PC-3 (cell line): ENCODE data around the gene RBP2. TPM values are rescaled to one million over a fixed set of nuclear protein-coding genes. Genes with fewer than 3 reads are reported as not detected.

ENCODE experiments used
- ATAC-seq: fragments of 200-7000 bp; cut with Tn5 transposase; 2 replicates; pipeline ENCODE4 v1.9.1; 2020; ENCODE audit warnings: mild to moderate bottlenecking, moderate library complexity
- BruUV-seq: library from RNA; stranded (reverse); fragments of 400-500 nt; replicated peaks from 2 replicates; lab custom pipeline; 2021; lab: Mats Ljungman, UMichigan
- CTCF ChIA-PET: fragments of 300-600 bp; sonication (Branson Sonifier 250); formaldehyde crosslinking; loops from one replicate; lab custom pipeline; 2022; ENCODE audit warnings: antibody characterized with exemption; lab: Charles Lee
- POLR2A ChIA-PET: fragments of 300-600 bp; sonication (Branson Sonifier 250); formaldehyde crosslinking; loops from one replicate; lab custom pipeline; 2022; ENCODE audit warnings: antibody characterized with exemption; ENCODE audit not compliant: unreplicated experiment; lab: Charles Lee
- DNase-seq: peaks from one replicate; pipeline ENCODE4 v3.0.0-alpha.2; 2015
- H2AFZ ChIP-seq: fragments of 300-600 bp; sonication (generic); 2 replicates; pipeline ENCODE4 v1.6.0; 2016; ENCODE audit warnings: antibody characterized with exemption, low read length
- H3F3A ChIP-seq: fragments of 300-600 bp; sonication (generic); one replicate; pipeline ENCODE4 v1.6.0; 2017; ENCODE audit warnings: antibody characterized with exemption, low read length, control low read depth, mild to moderate bottlenecking; ENCODE audit not compliant: unreplicated experiment
- H3K27ac ChIP-seq: fragments of 300-600 bp; sonication (generic); 2 replicates; pipeline ENCODE4 v1.5.1; 2016; ENCODE audit warnings: mild to moderate bottlenecking, low read length
- H3K27me3 ChIP-seq: fragments of 300-600 bp; sonication (generic); 2 replicates; pipeline ENCODE4 v1.6.1; 2016; ENCODE audit warnings: low read length, mixed read lengths
- H3K36me3 ChIP-seq: fragments of 300-600 bp; sonication (generic); 2 replicates; pipeline ENCODE4 v1.6.1; 2016; ENCODE audit warnings: low read depth, mixed run types, low read length, mixed read lengths
- H3K4me1 ChIP-seq: fragments of 300-600 bp; sonication (generic); 2 replicates; pipeline ENCODE4 v1.5.1; 2016; ENCODE audit warnings: low read length; ENCODE audit not compliant: insufficient read depth
- H3K4me2 ChIP-seq: fragments of 300-600 bp; sonication (generic); 2 replicates; pipeline ENCODE4 v1.6.0; 2016; ENCODE audit warnings: low read length
- H3K4me3 ChIP-seq: fragments of 300-600 bp; sonication (generic); 2 replicates; pipeline ENCODE4 v1.5.1; 2016; ENCODE audit warnings: mild to moderate bottlenecking, low read length, mixed read lengths
- H3K79me2 ChIP-seq: fragments of 300-600 bp; sonication (generic); 2 replicates; pipeline ENCODE4 v1.6.1; 2017; ENCODE audit warnings: low read length, mixed read lengths
- H3K9ac ChIP-seq: fragments of 300-600 bp; sonication (generic); 2 replicates; pipeline ENCODE4 v1.6.0; 2016; ENCODE audit warnings: mild to moderate bottlenecking, low read length
- H3K9me2 ChIP-seq: fragments of 300-600 bp; sonication (generic); replicated peaks from 2 replicates; pipeline ENCODE4 v1.6.1; 2016; ENCODE audit warnings: mixed run types, low read length, mixed read lengths
- H3K9me3 ChIP-seq: fragments of 300-600 bp; sonication (generic); 2 replicates; pipeline ENCODE4 v1.6.1; 2016; ENCODE audit warnings: low read length, mixed read lengths
- H4K20me1 ChIP-seq: fragments of 300-600 bp; sonication (generic); 2 replicates; pipeline ENCODE4 v1.6.1; 2016; ENCODE audit warnings: low read length, mixed read lengths
- CTCF ChIP-seq: fragments of 300-600 bp; sonication (generic); conservative IDR thresholded peaks from 2 replicates; pipeline ENCODE4 v1.5.1; 2017; ENCODE audit warnings: antibody characterized with exemption, low read depth, mild to moderate bottlenecking, low read length
- EZH2 ChIP-seq: fragments of 300-600 bp; sonication (generic); IDR thresholded peaks from one replicate; pipeline ENCODE4 v1.6.1; 2017; ENCODE audit warnings: antibody characterized with exemption, mild to moderate bottlenecking, low read length; ENCODE audit not compliant: unreplicated experiment
- EZH2phosphoT487 ChIP-seq: fragments of 300-600 bp; sonication (generic); IDR thresholded peaks from 2 replicates; pipeline ENCODE4 v1.6.1; 2018; ENCODE audit warnings: mild to moderate bottlenecking, antibody characterized with exemption, low read length, borderline replicate concordance
- intact Hi-C: fragments of 100-400 bp; cut with micrococcal nuclease; formaldehyde crosslinking; loops from 2 replicates; pipeline ENCODE4 v1.9.0; 2023
- total RNA-seq: library from RNA; depleted of rRNA; stranded (reverse); fragments of >200 nt; gene quantifications from 2 replicates; pipeline ENCODE4 v1.2.3, GENCODE V29; 2014

The RBP2 gene
- total RNA-seq, 1 experiment from 2014 or later: not detected

GRCh38 chr3:139455855-139456254, 20.5 kb downstream of the RBP2 start:
- no peak overlapping the region for H3K4me3 ChIP-seq
- H3K27ac ChIP-seq: no peak overlapping the region
- BruUV-seq: no TSS peak
- no peak overlapping the region for H3K4me2 ChIP-seq
- H3K4me1 ChIP-seq: peaks cover 10% of the 10 kb centered on the region; the same call in 1 of the 2 replicates
- POLR2A ChIA-PET: no interaction called here
- no peaks in the 10 kb centered on the region for H3K27me3 ChIP-seq
- H4K20me1 ChIP-seq: no peaks in the 10 kb centered on the region
- no peak overlapping the region for H3K9ac ChIP-seq
- TF ChIP-seq EZH2phosphoT487 (no peak), EZH2 (no peak), CTCF (no peak; the same call in 1 of the 2 replicates)
- CTCF ChIA-PET: no interaction called here
- H3F3A ChIP-seq: no peaks in the 10 kb centered on the region
- peak; percentile 51 for ATAC-seq
- DNase-seq: peak; percentile 21
- intact Hi-C loops: no loop called here
- no peaks in the 10 kb centered on the region for H3K9me2 ChIP-seq
- no peaks in the 10 kb centered on the region for H3K79me2 ChIP-seq
- no peaks in the 10 kb centered on the region for H3K36me3 ChIP-seq
- H3K9me3 ChIP-seq: no peaks in the 10 kb centered on the region
- H2AFZ ChIP-seq: no peak overlapping the region

GRCh38 chr3:139455206-139455605, 21.1 kb downstream of the RBP2 start:
- Histone ChIP-seq H3F3A (no peaks in the 10 kb centered on the region), H3K79me2 (no peaks in the 10 kb centered on the region), H3K9me2 (no peaks in the 10 kb centered on the region), H3K4me2 (no peak overlapping the region), H4K20me1 (no peaks in the 10 kb centered on the region), H3K9me3 (no peaks in the 10 kb centered on the region), H3K36me3 (no peaks in the 10 kb centered on the region), H3K9ac (no peak overlapping the region), H2AFZ (no peak overlapping the region), H3K4me1 (peaks cover 10% of the 10 kb centered on the region; the same call in 1 of the 2 replicates), H3K27ac (no peak overlapping the region), H3K27me3 (no peaks in the 10 kb centered on the region), H3K4me3 (no peak overlapping the region)
- no peak for TF ChIP-seq EZH2phosphoT487
- no peak for TF ChIP-seq EZH2
- TF ChIP-seq CTCF: no peak
- DNase-seq (no peak), ATAC-seq (no peak)
- BruUV-seq: no TSS peak
- intact Hi-C loops: no loop called here
- ChIA-PET CTCF (interaction anchor here (0.6 kb wide), 1 partner anchor 17 kb away, joined by 3 read pairs; no protein-coding TSS in a partner anchor), POLR2A (no interaction called here)

GRCh38 chr3:139454346-139454745, 22.0 kb downstream of the RBP2 start:
- no peak overlapping the region for H3K9ac ChIP-seq
- H3K9me3 ChIP-seq: no peaks in the 10 kb centered on the region
- H3K36me3 ChIP-seq: no peaks in the 10 kb centered on the region
- no peak overlapping the region for H3K4me3 ChIP-seq
- peaks cover 10% of the 10 kb centered on the region; the same call in 1 of the 2 replicates for H3K4me1 ChIP-seq
- H2AFZ ChIP-seq: no peak overlapping the region
- H3K4me2 ChIP-seq: no peak overlapping the region
- no peak overlapping the region for H3K27ac ChIP-seq
- POLR2A ChIA-PET: no interaction called here
- H4K20me1 ChIP-seq: no peaks in the 10 kb centered on the region
- H3K27me3 ChIP-seq: no peaks in the 10 kb centered on the region
- no peaks in the 10 kb centered on the region for H3K9me2 ChIP-seq
- CTCF ChIA-PET: no interaction called here
- TF ChIP-seq EZH2phosphoT487 (no peak), CTCF (no peak), EZH2 (no peak)
- no peak for DNase-seq
- BruUV-seq: no TSS peak
- intact Hi-C loops: no loop called here
- H3F3A ChIP-seq: no peaks in the 10 kb centered on the region
- no peak for ATAC-seq
- no peaks in the 10 kb centered on the region for H3K79me2 ChIP-seq
